ENCODE data around the gene ZNF236.
A peak's percentile ranks its signal among the peaks of the same experiment; 100 is the strongest.
"Not testable (repeated sequence)": the region's sequence is repeated elsewhere in the genome, so short reads cannot be mapped to it uniquely, and the experiment has no call there.

ZNF236 gene

GRCh38 chr18:76937597-76937996, 115.2 kb downstream of the ZNF236 start:
- H3K4me3 Mint-ChIP-seq: no peak overlapping the region
- ATAC-seq (replicated peaks) (no peak), DNase-seq (no peak)
- peaks cover 42% of the 10 kb centered on the region for H3K36me3 Mint-ChIP-seq (ENCODE audit: insufficient read depth)
- H3K4me1 Mint-ChIP-seq (ENCODE audit: low read depth in 2 of 2): peaks cover 0 to 2% of the 10 kb centered on the region in 2 donors
- H3K27ac Mint-ChIP-seq: no peak overlapping the region
- H3K27me3 Mint-ChIP-seq: no peaks in the 10 kb centered on the region
- H3K9me3 Mint-ChIP-seq: no peaks in the 10 kb centered on the region

GRCh38 chr18:76938619-76939018, 116.3 kb downstream of the ZNF236 start:
- Mint-ChIP-seq H3K36me3 (ENCODE audit: insufficient read depth) (peaks cover 39% of the 10 kb centered on the region), H3K27me3 (no peaks in the 10 kb centered on the region), H3K4me1 (ENCODE audit: low read depth in 2 of 2) (no peaks in the 10 kb centered on the region), H3K9me3 (no peaks in the 10 kb centered on the region), H3K27ac (no peak overlapping the region), H3K4me3 (no peak overlapping the region)
- ATAC-seq (replicated peaks): no peak
- DNase-seq: no peak

- ATAC-seq (replicated peaks) (no peak), DNase-seq (no peak)
- Mint-ChIP-seq H3K36me3 (ENCODE audit: insufficient read depth) (peaks cover 34% of the 10 kb centered on the region), H3K27ac (no peak overlapping the region), H3K4me3 (no peak overlapping the region), H3K9me3 (no peaks in the 10 kb centered on the region), H3K27me3 (no peaks in the 10 kb centered on the region), H3K4me1 (ENCODE audit: low read depth in 2 of 2) (peaks cover 1 to 4% of the 10 kb centered on the region in 2 donors)
Observed at GRCh38 chr18:76941284-76941683, 118.9 kb downstream of the ZNF236 start.

GRCh38 chr18:76943542-76944339, 121.4 kb downstream of the ZNF236 start:
- H3K27ac Mint-ChIP-seq: no peak overlapping the region
- DNase-seq: no peak
- H3K36me3 Mint-ChIP-seq (ENCODE audit: insufficient read depth): peaks cover 12% of the 10 kb centered on the region
- H3K27me3 Mint-ChIP-seq: no peaks in the 10 kb centered on the region
- ATAC-seq (replicated peaks): no peak
- no peak overlapping the region for H3K4me3 Mint-ChIP-seq
- H3K9me3 Mint-ChIP-seq: no peaks in the 10 kb centered on the region
- peaks cover 16 to 26% of the 10 kb centered on the region in 2 donors for H3K4me1 Mint-ChIP-seq (ENCODE audit: low read depth in 2 of 2)

GRCh38 chr18:76944346-76944745, 122.0 kb downstream of the ZNF236 start:
- DNase-seq; H3K4me3 Mint-ChIP-seq; ATAC-seq (replicated peaks); H3K27ac Mint-ChIP-seq; H3K9me3 Mint-ChIP-seq; H3K27me3 Mint-ChIP-seq; H3K36me3 Mint-ChIP-seq (ENCODE audit: insufficient read depth): not testable (repeated sequence)
- peaks cover 18 to 29% of the 10 kb centered on the region in 2 donors for H3K4me1 Mint-ChIP-seq (ENCODE audit: low read depth in 2 of 2)

- Mint-ChIP-seq H3K4me1 (ENCODE audit: low read depth in 2 of 2) (peaks cover 23 to 45% of the 10 kb centered on the region in 2 donors), H3K27ac (peak overlapping the region in 1 of 2 donors; percentile 44), H3K4me3 (peak overlapping the region; percentile 25 to 65), H3K36me3 (ENCODE audit: insufficient read depth) (no peaks in the 10 kb centered on the region), H3K27me3 (no peaks in the 10 kb centered on the region), H3K9me3 (no peaks in the 10 kb centered on the region)
- ATAC-seq (replicated peaks) (peak; percentile 64), DNase-seq (no peak)
Observed at GRCh38 chr18:76948345-76948744, 126.0 kb downstream of the ZNF236 start.

GRCh38 chr18:76951456-76952247, 129.3 kb downstream of the ZNF236 start:
- ATAC-seq (replicated peaks): no peak

GRCh38 chr18:76952747-76953146, 130.4 kb downstream of the ZNF236 start:
- DNase-seq (no peak), ATAC-seq (replicated peaks) (no peak)
- peaks cover 21 to 29% of the 10 kb centered on the region in 2 donors for H3K4me1 Mint-ChIP-seq (ENCODE audit: low read depth in 2 of 2)
- H3K4me3 Mint-ChIP-seq: no peak overlapping the region
- H3K36me3 Mint-ChIP-seq (ENCODE audit: insufficient read depth): peaks cover 5% of the 10 kb centered on the region
- H3K27me3 Mint-ChIP-seq: no peaks in the 10 kb centered on the region
- no peaks in the 10 kb centered on the region for H3K9me3 Mint-ChIP-seq
- H3K27ac Mint-ChIP-seq: no peak overlapping the region

More at GRCh38 chr18:76951456-76952247, 129.3 kb downstream of the ZNF236 start:
- H3K27ac Mint-ChIP-seq: peak overlapping the region in 1 of 2 donors; percentile 78
- H3K4me1 Mint-ChIP-seq (ENCODE audit: low read depth in 2 of 2): peaks cover 20 to 37% of the 10 kb centered on the region in 2 donors
- H3K27me3 Mint-ChIP-seq: no peaks in the 10 kb centered on the region
- H3K36me3 Mint-ChIP-seq (ENCODE audit: insufficient read depth): peaks cover 4% of the 10 kb centered on the region
- DNase-seq: no peak
- H3K4me3 Mint-ChIP-seq: no peak overlapping the region
- H3K9me3 Mint-ChIP-seq: no peaks in the 10 kb centered on the region

GRCh38 chr18:76953156-76953555, 130.8 kb downstream of the ZNF236 start:
- Mint-ChIP-seq H3K27ac (no peak overlapping the region), H3K27me3 (no peaks in the 10 kb centered on the region), H3K4me3 (no peak overlapping the region), H3K9me3 (no peaks in the 10 kb centered on the region), H3K36me3 (ENCODE audit: insufficient read depth) (peaks cover 5% of the 10 kb centered on the region), H3K4me1 (ENCODE audit: low read depth in 2 of 2) (peaks cover 20 to 25% of the 10 kb centered on the region in 2 donors)
- no peak for ATAC-seq (replicated peaks)
- DNase-seq: no peak

- no peaks in the 10 kb centered on the region for H3K27me3 Mint-ChIP-seq
- ATAC-seq (replicated peaks) (no peak), DNase-seq (no peak)
- no peak overlapping the region for H3K4me3 Mint-ChIP-seq
- no peak overlapping the region for H3K27ac Mint-ChIP-seq
- peaks cover 14 to 19% of the 10 kb centered on the region in 2 donors for H3K4me1 Mint-ChIP-seq (ENCODE audit: low read depth in 2 of 2)
- H3K9me3 Mint-ChIP-seq: no peaks in the 10 kb centered on the region
- H3K36me3 Mint-ChIP-seq (ENCODE audit: insufficient read depth): peaks cover 5% of the 10 kb centered on the region
Observed at GRCh38 chr18:76953583-76954233, 131.4 kb downstream of the ZNF236 start.

GRCh38 chr18:76955524-76956170, 133.3 kb downstream of the ZNF236 start:
- Mint-ChIP-seq H3K27ac (no peak overlapping the region), H3K9me3 (no peaks in the 10 kb centered on the region), H3K36me3 (ENCODE audit: insufficient read depth) (peaks cover 16% of the 10 kb centered on the region), H3K4me1 (ENCODE audit: low read depth in 2 of 2) (peaks cover 8 to 9% of the 10 kb centered on the region in 2 donors), H3K27me3 (no peaks in the 10 kb centered on the region), H3K4me3 (no peak overlapping the region)
- DNase-seq: no peak
- no peak for ATAC-seq (replicated peaks)

GRCh38 chr18:76956648-76957047, 134.3 kb downstream of the ZNF236 start:
- H3K36me3 Mint-ChIP-seq (ENCODE audit: insufficient read depth): peaks cover 17% of the 10 kb centered on the region

More at GRCh38 chr18:76956648-76957047, 134.3 kb downstream of the ZNF236 start:
- no peak for DNase-seq
- no peaks in the 10 kb centered on the region for H3K27me3 Mint-ChIP-seq
- peaks cover 1 to 6% of the 10 kb centered on the region in 2 donors for H3K4me1 Mint-ChIP-seq (ENCODE audit: low read depth in 2 of 2)
- H3K4me3 Mint-ChIP-seq: peak overlapping the region in 1 of 2 donors; percentile 68
- no peaks in the 10 kb centered on the region for H3K9me3 Mint-ChIP-seq
- peak overlapping the region in 1 of 2 donors; percentile 90 for H3K27ac Mint-ChIP-seq
- ATAC-seq (replicated peaks): no peak
